ENCODE results near the gene CHMP5.

DNA sequence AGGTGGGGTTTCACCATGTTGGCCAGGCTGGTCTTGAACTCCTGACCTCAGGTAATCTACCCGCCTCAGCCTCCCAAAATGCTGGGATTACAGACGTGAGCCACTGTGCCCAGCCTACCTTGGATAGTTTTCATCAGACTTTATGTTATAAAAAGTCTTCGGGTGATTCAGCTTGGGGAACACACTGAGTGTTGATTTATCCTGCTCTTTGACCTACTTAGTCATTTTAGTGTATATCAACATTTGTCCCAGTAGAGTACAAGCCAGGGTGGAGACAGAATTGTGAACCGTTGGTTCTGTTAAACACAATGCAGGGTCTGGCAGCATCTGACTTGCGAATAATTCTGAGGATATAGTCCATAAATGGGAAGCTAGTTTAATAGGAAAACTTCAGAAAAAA is 65.1 kb downstream of the CHMP5 start:
- TF ChIP-seq CTCF (IDR thresholded peaks at IDR 0.05; ENCODE audit: poor library complexity, severe bottlenecking), result no peak
- TF ChIP-seq POLR2AphosphoS5 (IDR thresholded peaks at IDR 0.05), result no peak
- TF ChIP-seq RAD21 (conservative IDR thresholded peaks at IDR 0.05), result no peak
- no peak for TF ChIP-seq EP300 (conservative IDR thresholded peaks at IDR 0.05; ENCODE audit: poor library complexity, severe bottlenecking)
- TF ChIP-seq TAF1 (IDR thresholded peaks at IDR 0.05; ENCODE audit: low read depth), result no peak
